H9 (cell line): ENCODE data around the gene CRYBA2. TPM values are rescaled to one million over a fixed set of nuclear protein-coding genes. Genes with fewer than 3 reads are reported as not detected.

ENCODE experiments used
- DNase-seq: peaks from one replicate; pipeline ENCODE4 v3.0.0-alpha.2; 2017
- H2AFZ ChIP-seq: one replicate; pipeline ENCODE4 v1.6.1; 2013; ENCODE audit warnings: mild to moderate bottlenecking, low read length, control low read depth, moderate library complexity
- H2AK5ac ChIP-seq: 2 replicates; pipeline ENCODE4 v1.6.1; 2013; ENCODE audit warnings: low read length, control low read depth, mixed read lengths; ENCODE audit not compliant: insufficient read length
- H2BK120ac ChIP-seq: one replicate; pipeline ENCODE4 v1.6.1; 2013; ENCODE audit warnings: low read depth, mild to moderate bottlenecking, low read length, control low read depth, inconsistent platforms; ENCODE audit not compliant: poor library complexity, severe bottlenecking
- H2BK12ac ChIP-seq: 2 replicates; pipeline ENCODE4 v1.6.1; 2013; ENCODE audit warnings: low read length, control low read depth, mixed read lengths, low read depth; ENCODE audit not compliant: insufficient read length
- H2BK15ac ChIP-seq: 2 replicates; pipeline ENCODE4 v1.6.1; 2013; ENCODE audit warnings: low read depth, low read length, control low read depth
- H2BK20ac ChIP-seq: one replicate; pipeline ENCODE4 v1.6.1; 2013; ENCODE audit warnings: low read depth, mild to moderate bottlenecking, low read length, control low read depth, inconsistent platforms; ENCODE audit not compliant: poor library complexity, severe bottlenecking
- H2BK5ac ChIP-seq: 2 replicates; pipeline ENCODE4 v1.6.1; 2013; ENCODE audit warnings: low read length, control low read depth, mixed read lengths; ENCODE audit not compliant: insufficient read length
- H3K14ac ChIP-seq: 2 replicates; pipeline ENCODE4 v1.6.1; 2013; ENCODE audit warnings: low read length, control low read depth; ENCODE audit not compliant: insufficient read depth
- H3K18ac ChIP-seq: 2 replicates; pipeline ENCODE4 v1.6.1; 2013; ENCODE audit warnings: low read depth, mild to moderate bottlenecking, mixed read lengths, low read length, control low read depth; ENCODE audit not compliant: insufficient read length
- H3K23ac ChIP-seq: 2 replicates; pipeline ENCODE4 v1.6.1; 2013; ENCODE audit warnings: low read length, control low read depth, mixed read lengths, low read depth; ENCODE audit not compliant: insufficient read length
- H3K23me2 ChIP-seq: 2 replicates; pipeline ENCODE4 v1.6.1; 2013; ENCODE audit warnings: low read depth, mild to moderate bottlenecking, mixed read lengths, low read length, control low read depth; ENCODE audit not compliant: insufficient read length, poor library complexity, severe bottlenecking
- H3K27ac ChIP-seq: 2 replicates; pipeline ENCODE4 v1.5.1; 2013; ENCODE audit warnings: low read length, control low read depth, mixed read lengths, low read depth; ENCODE audit not compliant: insufficient read length
- H3K27me3 ChIP-seq: 2 replicates; pipeline ENCODE4 v1.6.1; 2013; ENCODE audit warnings: low read length, control low read depth, inconsistent platforms; ENCODE audit not compliant: insufficient read depth
- H3K4ac ChIP-seq: 2 replicates; pipeline ENCODE4 v1.6.1; 2013; ENCODE audit warnings: low read depth, mild to moderate bottlenecking, control low read depth, inconsistent platforms, low read length, moderate library complexity
- H3K4me1 ChIP-seq: 2 replicates; pipeline ENCODE4 v1.6.1; 2013; ENCODE audit warnings: low read length, control low read depth, inconsistent platforms; ENCODE audit not compliant: insufficient read depth
- H3K4me2 ChIP-seq: 2 replicates; pipeline ENCODE4 v1.6.1; 2013; ENCODE audit warnings: low read length, control low read depth, mixed read lengths; ENCODE audit not compliant: insufficient read length, insufficient read depth
- H3K56ac ChIP-seq: 2 replicates; pipeline ENCODE4 v1.6.1; 2013; ENCODE audit warnings: low read depth, mild to moderate bottlenecking, mixed read lengths, low read length, control low read depth; ENCODE audit not compliant: insufficient read length
- H3K79me1 ChIP-seq: 2 replicates; pipeline ENCODE4 v1.6.1; 2013; ENCODE audit warnings: low read depth, mild to moderate bottlenecking, moderate library complexity, low read length, control low read depth, inconsistent platforms; ENCODE audit not compliant: insufficient read depth, poor library complexity, severe bottlenecking
- H3K79me2 ChIP-seq: 2 replicates; pipeline ENCODE4 v1.6.1; 2013; ENCODE audit warnings: low read length, control low read depth, inconsistent platforms; ENCODE audit not compliant: insufficient read depth
- H3K9ac ChIP-seq: 2 replicates; pipeline ENCODE4 v1.6.1; 2013; ENCODE audit warnings: low read length, control low read depth, mixed read lengths; ENCODE audit not compliant: insufficient read length; ENCODE audit errors: extremely low read depth
- H3K9me3 ChIP-seq: one replicate; pipeline ENCODE4 v1.6.1; 2013; ENCODE audit warnings: low read depth, low read length, inconsistent platforms; ENCODE audit not compliant: control insufficient read depth
- H3T11ph ChIP-seq: one replicate; pipeline ENCODE4 v1.6.1; 2013; ENCODE audit warnings: mild to moderate bottlenecking, low read length, control low read depth, inconsistent platforms
- H4K20me1 ChIP-seq: one replicate; pipeline ENCODE4 v1.6.1; 2013; ENCODE audit not compliant: control insufficient read depth, insufficient read length, insufficient read depth
- H4K5ac ChIP-seq: 2 replicates; pipeline ENCODE4 v1.6.1; 2013; ENCODE audit warnings: low read depth, mild to moderate bottlenecking, mixed read lengths, low read length, control low read depth; ENCODE audit not compliant: insufficient read length
- H4K8ac ChIP-seq: replicated peaks from 2 replicates; pipeline ENCODE4 v1.6.1; 2013; ENCODE audit warnings: low read length, control low read depth, mixed read lengths, low read depth; ENCODE audit not compliant: insufficient read length
- H4K91ac ChIP-seq: 2 replicates; pipeline ENCODE4 v1.6.1; 2013; ENCODE audit warnings: low read depth, mild to moderate bottlenecking, moderate library complexity, mixed read lengths, low read length, control low read depth; ENCODE audit not compliant: insufficient read length
- H3K27ac Mint-ChIP-seq, 3 experiments: 2 replicates in 2 of 3; 3 replicates in 1 of 3; pipeline ENCODE4 v1.8.0; 2020 to 2021; ENCODE audit warnings: mixed read lengths in 3 of 3, mild to moderate bottlenecking in 1 of 3, moderate library complexity in 1 of 3
- H3K27me3 Mint-ChIP-seq: 2 replicates; pipeline ENCODE4 v1.8.0; 2021; ENCODE audit warnings: low read depth, mild to moderate bottlenecking, moderate library complexity, mixed read lengths
- H3K36me3 Mint-ChIP-seq, 3 experiments: 2 replicates in 2 of 3; 3 replicates in 1 of 3; pipeline ENCODE4 v1.8.0; 2020 to 2021; ENCODE audit warnings: low read depth in 3 of 3, mixed read lengths in 3 of 3; ENCODE audit not compliant: insufficient read depth in 1 of 3
- H3K4me1 Mint-ChIP-seq, 2 experiments: 2 replicates each; pipeline ENCODE4 v1.8.0; 2020; ENCODE audit warnings: mixed read lengths in 2 of 2
- H3K4me3 Mint-ChIP-seq, 2 experiments: 2 replicates in 1 of 2; 3 replicates in 1 of 2; pipeline ENCODE4 v1.8.0; 2020 to 2021; ENCODE audit warnings: mild to moderate bottlenecking in 2 of 2, mixed read lengths in 2 of 2, moderate library complexity in 1 of 2
- H3K9me3 Mint-ChIP-seq, 2 experiments: 2 replicates in 1 of 2; 3 replicates in 1 of 2; pipeline ENCODE4 v1.8.0; 2020; ENCODE audit warnings: mild to moderate bottlenecking in 2 of 2, mixed read lengths in 2 of 2, moderate library complexity in 1 of 2
- WGBS: extraction: QIAGEN DNeasy Blood & Tissue Kit; methylation state at CpG from one replicate; pipeline ENCODE4 v1.1.7; 2013; ENCODE audit warnings: missing lambda C conversion rate, low lambda C conversion rate, mixed read lengths; ENCODE audit not compliant: insufficient read length; ENCODE audit errors: extremely low coverage; 5-methylcytosine and 5-hydroxymethylcytosine counted together
- total RNA-seq: library from RNA; stranded (reverse); gene quantifications from 2 replicates; pipeline ENCODE4 v1.2.1, GENCODE V29; 2021
- TF ChIP-seq, protein P1 (sequence below): fragments of 200-600 bp; sonication (generic); conservative IDR thresholded peaks from 3 replicates; pipeline ENCODE4 v1.8.0; 2021; ENCODE audit warnings: antibody characterized with exemption, mild to moderate bottlenecking

Gene CRYBA2
- total RNA-seq, 1 experiment from 2014 or later, result not detected

DNA sequence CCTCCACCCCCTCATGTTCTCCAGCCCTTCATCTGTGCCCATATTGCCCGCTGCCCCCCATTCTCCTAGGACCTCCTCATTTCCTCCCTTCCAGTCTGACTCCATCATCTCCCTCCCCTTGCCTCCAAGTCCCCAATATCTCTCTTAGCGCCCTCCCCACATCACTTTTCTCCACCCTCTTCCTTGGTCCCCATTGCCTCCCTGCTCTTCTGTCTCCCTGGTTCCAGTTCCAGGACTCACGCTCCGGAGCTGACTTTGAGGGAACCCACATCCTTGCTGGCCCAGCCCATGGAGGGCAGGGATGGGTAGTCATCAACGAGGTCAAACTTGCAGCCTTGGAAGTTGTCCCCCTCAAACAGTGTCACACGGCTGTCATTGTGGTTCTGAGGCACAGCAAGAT, 2.6 kb downstream of the CRYBA2 start:
- no peak overlapping the region for H3K18ac ChIP-seq
- H3K4ac ChIP-seq, result no peak overlapping the region
- H2BK15ac ChIP-seq, result no peak overlapping the region
- no peaks in the 10 kb centered on the region for H4K20me1 ChIP-seq
- Mint-ChIP-seq H3K36me3 (peaks cover 0 to 3% (median 0%) of the 10 kb centered on the region in 3 experiments; a peak in 2 of 7 replicates), H3K27ac (no peak overlapping the region), H3K4me1 (peaks cover 3 to 18% of the 10 kb centered on the region in 2 experiments), H3K27me3 (peaks cover 99% of the 10 kb centered on the region), H3K4me3 (no peak overlapping the region), H3K9me3 (peaks cover 2 to 4% of the 10 kb centered on the region in 2 experiments; a peak in 4 of 5 replicates)
- WGBS, result no CpG with 5 or more reads among the region's 6 CpGs
- H3K23me2 ChIP-seq, result no peaks in the 10 kb centered on the region
- no peaks in the 10 kb centered on the region for H3K4me1 ChIP-seq
- H3K9ac ChIP-seq, result no peak overlapping the region
- H4K5ac ChIP-seq, result no peak overlapping the region
- peaks cover 99% of the 10 kb centered on the region for H3K27me3 ChIP-seq
- no peak overlapping the region for H3K27ac ChIP-seq
- H4K91ac ChIP-seq, result no peak overlapping the region
- no peak for DNase-seq
- H2BK20ac ChIP-seq, result no peak overlapping the region
- H3K9me3 ChIP-seq, result no peaks in the 10 kb centered on the region
- no peaks in the 10 kb centered on the region for H3K79me2 ChIP-seq
- H3K56ac ChIP-seq, result no peak overlapping the region
- H2AFZ ChIP-seq, result no peak overlapping the region
- H3K79me1 ChIP-seq, result no peaks in the 10 kb centered on the region
- no peak overlapping the region; the same call in 1 of the 2 replicates for H3K14ac ChIP-seq
- H3K4me2 ChIP-seq, result no peak overlapping the region
- H3K23ac ChIP-seq, result no peak overlapping the region
- H4K8ac ChIP-seq, result no peak overlapping the region
- H2BK120ac ChIP-seq, result no peak overlapping the region
- no peak overlapping the region for H2BK5ac ChIP-seq
- no peak overlapping the region for H2BK12ac ChIP-seq
- H2AK5ac ChIP-seq, result no peak overlapping the region
- H3T11ph ChIP-seq, result no peak overlapping the region
- TF ChIP-seq, protein P1, sequence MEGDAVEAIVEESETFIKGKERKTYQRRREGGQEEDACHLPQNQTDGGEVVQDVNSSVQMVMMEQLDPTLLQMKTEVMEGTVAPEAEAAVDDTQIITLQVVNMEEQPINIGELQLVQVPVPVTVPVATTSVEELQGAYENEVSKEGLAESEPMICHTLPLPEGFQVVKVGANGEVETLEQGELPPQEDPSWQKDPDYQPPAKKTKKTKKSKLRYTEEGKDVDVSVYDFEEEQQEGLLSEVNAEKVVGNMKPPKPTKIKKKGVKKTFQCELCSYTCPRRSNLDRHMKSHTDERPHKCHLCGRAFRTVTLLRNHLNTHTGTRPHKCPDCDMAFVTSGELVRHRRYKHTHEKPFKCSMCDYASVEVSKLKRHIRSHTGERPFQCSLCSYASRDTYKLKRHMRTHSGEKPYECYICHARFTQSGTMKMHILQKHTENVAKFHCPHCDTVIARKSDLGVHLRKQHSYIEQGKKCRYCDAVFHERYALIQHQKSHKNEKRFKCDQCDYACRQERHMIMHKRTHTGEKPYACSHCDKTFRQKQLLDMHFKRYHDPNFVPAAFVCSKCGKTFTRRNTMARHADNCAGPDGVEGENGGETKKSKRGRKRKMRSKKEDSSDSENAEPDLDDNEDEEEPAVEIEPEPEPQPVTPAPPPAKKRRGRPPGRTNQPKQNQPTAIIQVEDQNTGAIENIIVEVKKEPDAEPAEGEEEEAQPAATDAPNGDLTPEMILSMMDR, result no peak
